SIG-M5 treated with dmso at 0.1 percent for 504 hours (cell line): ENCODE measurements around the gene SNAP47.

Experiments used
- DNase-seq: peaks from one replicate; lab custom pipeline; 2025; ENCODE audit not compliant: unreplicated experiment; lab: John Stamatoyannopoulos, UW

SNAP47 gene

DNA sequence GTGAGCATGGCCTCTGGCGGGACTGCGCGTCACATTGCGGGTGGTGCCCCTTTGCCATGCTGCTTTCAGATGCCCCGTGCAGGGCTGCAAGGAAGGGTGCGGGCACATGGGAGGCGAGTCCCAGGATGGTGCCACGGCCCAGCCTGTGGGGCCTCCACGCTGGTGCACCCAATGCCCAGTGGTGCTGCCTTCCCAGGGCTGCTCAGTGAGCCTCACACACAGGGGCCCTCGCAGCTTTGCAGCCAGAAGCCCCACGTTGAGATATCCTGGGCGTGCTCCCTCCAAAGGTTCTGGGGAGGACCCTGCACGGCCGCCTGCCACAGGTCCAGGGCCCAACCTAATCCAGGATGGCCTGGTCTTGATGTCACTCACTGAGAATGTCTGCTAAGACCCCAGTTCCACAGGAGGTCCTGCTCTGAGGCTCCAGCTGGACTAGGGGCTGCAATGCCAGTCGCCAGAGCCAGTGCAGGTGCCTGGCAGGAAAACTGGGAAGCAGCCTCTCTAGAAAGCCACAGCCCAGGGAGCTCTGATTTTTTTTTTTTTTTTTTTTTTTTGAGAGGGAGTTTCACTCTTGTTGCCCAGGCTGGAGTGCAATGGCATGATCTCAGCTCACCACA is 46.2 kb downstream of the SNAP47 start:
- DNase-seq: no peak

DNA sequence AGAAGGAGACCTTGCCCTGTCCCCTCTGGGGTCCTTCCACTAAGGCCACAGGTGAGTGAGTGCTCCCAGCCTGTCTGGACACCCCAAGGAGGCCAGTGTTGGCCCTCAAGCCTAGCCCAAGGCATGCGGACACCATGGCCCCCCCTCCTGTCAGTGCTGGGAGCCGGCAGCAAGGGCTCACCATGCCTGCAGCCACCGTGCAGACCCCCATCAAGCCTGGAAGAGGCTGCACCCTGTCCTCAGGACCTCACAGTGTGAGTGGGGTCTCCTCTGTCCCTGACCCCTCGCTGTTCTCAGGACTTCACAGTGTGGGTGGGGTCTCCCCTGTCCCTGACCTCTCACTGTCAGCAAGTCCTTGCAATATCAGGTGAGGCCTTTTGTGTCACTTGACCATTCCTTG is 47.0 kb downstream of the SNAP47 start:
- no peak for DNase-seq

DNA sequence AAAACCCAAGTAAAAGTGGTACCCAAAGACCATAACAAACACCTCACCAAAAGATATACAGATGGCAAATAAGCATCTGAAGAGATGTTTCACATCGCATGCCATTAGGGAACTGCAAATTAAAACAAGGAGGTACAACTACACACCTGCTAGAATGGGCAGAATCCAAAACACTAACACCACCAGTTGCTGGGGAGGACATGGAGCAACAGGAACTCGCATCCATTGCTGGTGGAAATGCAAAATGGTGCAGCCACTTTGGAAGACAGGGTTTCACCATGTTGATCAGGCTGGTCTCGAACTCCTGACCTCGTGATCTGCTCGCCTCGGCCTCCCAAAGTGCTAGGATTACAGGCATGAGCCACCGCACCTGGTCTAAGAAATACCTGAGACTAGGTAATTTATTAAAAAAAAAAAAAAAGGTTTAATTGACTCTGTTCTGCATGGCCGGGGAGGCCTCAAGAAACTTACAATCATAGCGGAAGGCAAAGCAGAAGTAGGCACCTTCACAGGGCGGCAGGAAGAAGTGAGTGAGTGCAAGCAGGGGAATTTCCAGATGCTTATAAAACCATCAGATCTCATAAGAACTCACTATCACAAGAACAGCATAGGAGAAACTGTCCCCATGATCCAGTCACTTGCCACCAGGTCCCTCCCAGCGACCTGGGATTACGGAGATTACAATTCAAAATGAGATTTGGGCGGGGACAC is 50.0 kb downstream of the SNAP47 start:
- no peak for DNase-seq

DNA sequence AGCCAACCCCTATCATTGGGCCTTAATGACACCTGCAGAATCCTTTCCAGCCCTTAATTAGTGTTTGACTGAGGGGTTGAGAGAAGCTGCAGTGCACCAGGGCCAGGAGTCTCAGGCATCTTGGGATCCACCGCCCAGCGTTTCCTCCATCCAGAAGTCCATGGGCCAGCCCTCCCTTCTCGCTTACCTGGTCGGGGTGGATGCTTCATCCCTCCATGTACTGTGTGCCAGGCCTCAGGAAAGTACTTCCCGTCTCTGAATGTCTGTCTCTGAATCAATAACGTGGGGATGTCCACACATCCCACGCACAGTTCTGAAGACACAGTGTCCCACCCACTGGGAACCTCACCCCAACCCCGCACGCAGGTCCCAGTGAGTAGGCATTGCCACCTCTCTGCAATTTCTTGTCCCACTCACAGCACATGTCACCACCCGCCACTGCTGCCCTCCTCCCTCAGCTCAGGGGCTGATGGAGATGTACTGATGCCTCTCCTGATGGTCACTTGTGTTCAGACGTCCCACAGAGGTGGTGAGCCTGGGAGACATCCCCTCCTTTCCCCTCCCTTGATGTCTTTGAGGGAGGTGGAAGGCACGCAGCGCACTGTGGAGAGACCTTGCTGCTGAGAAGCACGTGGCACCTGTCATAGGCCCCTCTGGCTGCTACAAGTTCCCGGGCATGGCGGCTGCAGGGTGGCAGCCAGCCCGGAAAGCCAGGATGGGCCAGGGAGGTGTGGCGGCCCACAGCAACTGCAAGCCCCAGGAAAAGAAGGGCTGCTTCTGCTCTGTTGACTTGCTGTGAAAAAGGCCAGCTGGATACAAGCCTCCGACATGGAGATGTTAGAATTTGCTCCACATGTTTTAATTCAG is 50.8 kb downstream of the SNAP47 start:
- DNase-seq: no peak

DNA sequence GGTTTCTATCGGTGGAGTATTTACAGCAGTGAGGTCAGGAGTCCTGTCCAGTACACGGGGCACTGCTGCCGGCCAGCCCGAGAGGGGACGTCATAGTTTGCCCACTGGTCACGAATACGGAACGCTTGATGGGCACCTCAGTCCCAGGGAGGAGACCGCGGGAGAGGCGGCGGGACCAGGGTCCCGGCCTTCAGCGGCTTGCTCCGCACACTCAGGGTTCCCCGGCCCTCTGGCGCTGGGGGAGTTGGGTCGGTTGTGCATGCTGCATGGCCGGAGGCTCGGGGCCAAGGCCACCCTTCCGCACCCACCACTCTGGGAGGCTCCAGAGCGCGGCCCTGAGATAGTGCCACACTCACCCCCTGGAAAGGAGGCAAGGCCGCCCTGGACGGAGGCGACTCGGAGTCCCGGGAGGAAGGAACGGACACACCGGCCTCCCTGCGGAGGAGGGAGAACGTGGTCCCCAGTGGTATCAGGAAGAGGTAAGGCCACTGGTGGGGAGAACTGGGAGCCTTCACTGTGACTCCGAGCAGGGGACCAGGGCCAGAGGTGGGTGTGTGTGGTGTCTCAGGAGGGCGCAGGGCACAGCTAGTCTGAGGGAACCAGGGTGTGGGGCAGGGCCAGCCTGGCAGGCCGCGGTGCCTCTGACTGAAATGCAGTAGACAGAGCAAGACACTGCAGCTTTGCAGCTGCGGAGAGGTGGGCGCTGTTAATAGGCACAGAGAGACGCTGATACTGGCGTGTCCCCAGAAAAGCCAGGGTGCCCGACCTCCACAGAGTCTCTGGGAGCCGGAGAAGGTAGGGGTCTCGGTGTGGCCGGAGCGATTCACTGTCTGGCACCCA is 51.7 kb downstream of the SNAP47 start:
- DNase-seq: no peak

DNA sequence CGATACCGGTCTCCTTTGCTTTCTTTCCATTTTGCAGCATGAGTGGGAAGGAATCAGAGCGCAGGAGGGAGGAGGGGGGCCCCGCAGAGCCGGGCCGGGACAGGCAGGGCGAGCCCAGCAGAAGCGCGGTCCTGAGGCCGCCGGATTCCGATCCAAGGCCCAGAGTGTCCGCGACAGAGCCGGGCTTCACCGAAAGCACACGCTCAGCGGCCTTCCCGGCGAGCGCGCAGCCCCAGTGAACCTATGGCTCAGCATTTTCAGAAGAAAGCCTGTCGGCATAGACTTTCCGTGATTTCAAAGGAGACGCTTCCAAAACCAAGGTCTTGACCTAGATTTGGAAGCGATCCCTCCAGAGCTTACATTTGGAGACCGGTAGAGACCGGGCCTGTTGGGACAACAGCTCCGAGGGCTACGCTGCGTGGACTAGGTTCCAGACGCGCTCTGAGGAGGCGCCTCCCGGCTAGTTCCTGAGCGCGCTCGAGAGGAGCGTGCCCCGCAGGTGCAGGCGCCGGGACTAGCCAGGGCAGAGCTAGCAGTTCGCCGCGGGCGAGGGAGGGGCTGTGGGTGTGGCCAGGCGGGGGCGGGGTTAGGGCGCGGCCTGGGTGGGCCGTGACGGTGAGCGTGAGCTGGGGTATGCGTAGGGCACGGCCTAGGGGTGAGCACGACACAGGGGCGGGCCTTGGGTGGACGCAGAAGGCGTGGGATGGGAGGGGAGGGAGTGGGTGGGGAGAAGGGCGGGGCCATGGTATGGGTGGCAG is 52.5 kb downstream of the SNAP47 start:
- DNase-seq: peak; percentile 96

DNA sequence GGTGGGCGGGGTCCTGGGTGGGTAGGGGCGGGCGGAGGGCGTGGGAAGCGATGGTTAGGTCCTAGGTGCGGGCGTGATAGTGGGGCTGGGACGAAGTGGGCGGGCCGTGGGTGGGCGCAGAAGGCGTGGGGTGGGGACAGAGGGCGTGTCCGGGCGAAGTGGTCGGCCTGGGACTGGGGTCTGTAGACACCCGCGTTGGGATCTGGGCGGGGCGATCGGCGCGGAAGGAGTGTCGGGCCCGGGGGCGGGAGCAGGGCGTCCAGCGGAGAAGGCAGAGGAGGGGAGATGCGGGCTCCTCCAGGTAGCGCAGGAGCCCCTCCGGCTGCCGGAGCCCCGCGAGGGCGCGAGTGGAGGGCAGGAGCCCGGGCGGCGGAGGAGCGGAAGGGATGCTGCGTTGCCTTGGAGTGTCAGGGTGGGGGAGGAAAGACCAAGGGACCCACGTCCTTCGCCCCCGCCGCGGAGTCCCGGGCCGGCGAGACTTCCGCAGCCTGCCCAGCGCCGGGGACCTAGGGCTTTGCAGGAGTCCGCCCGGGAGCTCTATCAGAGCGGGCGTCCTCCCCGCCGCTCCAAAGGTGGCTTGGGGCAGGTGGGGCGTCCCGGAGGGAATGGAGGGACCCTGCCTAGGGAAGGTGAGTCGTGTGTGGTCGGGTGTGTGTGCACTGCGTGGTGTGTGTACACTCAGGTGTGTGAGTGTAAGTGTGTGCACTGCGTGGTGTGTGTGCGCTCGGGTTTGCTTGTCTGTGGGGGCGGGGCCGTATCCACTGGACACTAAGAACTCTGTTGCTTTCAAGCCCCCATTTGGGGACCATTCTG is 53.2 kb downstream of the SNAP47 start:
- peak; percentile 72 for DNase-seq

DNA sequence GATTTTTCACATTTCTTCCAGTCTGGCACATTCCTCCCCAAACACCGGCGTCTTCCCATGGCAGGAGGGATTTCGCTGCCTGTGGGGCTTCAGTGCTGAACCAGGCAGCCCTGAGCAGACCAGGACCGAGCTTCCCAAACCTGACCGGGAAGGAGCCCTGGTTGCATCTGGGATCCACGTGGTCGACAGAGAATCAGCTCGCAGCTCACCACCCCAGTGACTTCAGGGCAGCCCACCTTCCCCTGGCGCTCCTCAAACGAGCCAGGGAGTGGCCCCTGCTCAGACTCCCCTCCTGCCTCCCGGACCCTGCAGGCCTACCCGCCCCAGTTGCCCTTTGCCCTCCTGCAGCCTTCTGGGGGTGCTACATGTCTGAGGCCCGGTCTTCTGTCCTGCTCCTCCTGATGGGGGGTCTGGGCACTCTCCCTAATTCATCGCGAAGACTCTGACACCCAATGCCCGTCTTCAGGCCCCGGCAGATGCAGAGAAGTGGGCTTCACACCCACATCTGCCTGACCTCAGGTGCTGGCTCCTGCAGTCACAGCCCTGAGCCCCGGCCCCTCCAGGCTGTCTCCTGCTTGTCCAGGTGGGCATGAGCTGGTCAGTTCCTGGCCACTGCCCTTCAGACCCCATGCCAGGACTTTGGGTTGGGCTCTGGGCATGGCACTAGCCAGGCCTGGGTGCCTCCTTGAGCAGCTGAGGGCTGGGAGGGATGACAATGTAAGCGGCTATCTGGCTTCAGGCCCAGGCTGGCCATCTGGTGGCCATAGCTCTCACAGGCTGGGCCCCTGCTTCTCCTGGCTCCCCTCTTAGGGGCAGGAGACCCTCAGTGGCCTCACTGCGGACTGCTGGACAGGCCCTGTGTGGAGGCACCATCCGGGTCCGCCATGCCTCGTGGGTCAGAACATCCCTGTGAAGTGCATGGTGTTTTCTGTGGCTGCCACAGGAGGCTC is 54.1 kb downstream of the SNAP47 start:
- no peak for DNase-seq

DNA sequence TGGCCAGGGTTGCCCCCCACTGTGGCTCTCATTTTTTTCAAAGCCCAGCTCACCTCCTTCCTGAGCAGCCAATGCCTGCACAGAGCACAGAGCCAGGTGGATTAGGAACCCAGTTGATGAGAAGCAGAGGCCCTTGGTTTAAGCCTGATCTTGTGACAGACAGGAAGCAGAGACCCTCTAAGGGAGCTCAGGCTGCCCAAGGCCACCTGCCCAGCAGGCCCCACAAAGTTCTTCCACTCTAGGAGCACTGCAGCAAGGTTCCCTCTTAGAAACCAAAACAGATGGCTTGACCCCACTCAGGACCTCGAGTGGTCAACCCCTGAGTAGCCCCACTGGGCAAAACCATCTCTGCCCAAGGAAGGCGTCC is 54.8 kb downstream of the SNAP47 start:
- no peak for DNase-seq

DNA sequence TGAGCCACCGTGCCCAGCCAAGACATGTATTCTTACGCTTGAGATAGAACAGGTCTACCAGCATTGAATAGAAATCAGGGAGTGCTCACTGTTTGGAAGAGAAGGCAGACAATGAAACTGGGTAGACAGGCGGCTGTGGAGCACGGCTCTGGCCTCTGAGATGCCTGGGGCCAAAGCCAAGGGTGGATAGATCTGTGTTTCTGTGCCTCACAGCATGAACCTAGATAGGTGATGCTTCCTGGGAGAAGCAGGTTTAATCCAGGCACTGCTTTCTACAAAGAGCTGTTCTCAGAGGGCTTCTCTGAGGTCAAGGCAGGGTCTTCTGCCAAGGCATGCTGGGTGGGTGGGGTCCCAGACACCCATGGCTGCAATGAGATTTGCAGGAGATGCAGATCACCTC is 55.6 kb downstream of the SNAP47 start:
- DNase-seq: no peak

DNA sequence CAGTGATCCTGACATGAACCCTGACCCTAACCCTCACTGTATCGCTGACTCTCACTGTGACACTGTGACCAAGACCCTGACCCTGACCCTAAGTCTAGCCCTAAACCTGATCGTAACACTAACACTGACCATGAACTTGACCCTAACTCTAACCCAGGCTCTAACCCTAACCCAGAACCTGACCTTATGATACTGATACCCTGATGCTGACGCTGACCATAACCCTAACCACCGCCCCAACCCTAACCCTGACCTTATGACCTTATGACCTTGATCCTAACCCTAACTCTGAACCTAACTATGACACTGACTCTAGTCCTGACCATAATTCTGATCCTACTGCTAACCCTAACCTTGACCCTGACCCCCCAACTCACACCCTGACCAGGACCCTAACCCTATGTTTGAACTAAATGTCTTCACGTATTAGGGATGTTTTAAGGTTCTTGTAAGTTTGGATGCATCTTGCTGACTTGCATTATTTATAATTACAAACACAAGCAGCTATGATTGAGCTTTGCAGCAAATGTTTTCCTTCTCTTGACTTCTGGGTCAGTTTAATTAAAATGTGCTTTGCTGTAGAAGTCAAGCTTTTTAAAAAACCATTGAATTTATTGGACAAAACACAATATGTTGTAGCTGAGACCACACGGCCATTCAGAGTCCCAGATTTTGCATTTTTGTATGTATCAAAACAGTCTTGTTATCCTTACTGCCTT is 56.3 kb downstream of the SNAP47 start:
- no peak for DNase-seq

DNA sequence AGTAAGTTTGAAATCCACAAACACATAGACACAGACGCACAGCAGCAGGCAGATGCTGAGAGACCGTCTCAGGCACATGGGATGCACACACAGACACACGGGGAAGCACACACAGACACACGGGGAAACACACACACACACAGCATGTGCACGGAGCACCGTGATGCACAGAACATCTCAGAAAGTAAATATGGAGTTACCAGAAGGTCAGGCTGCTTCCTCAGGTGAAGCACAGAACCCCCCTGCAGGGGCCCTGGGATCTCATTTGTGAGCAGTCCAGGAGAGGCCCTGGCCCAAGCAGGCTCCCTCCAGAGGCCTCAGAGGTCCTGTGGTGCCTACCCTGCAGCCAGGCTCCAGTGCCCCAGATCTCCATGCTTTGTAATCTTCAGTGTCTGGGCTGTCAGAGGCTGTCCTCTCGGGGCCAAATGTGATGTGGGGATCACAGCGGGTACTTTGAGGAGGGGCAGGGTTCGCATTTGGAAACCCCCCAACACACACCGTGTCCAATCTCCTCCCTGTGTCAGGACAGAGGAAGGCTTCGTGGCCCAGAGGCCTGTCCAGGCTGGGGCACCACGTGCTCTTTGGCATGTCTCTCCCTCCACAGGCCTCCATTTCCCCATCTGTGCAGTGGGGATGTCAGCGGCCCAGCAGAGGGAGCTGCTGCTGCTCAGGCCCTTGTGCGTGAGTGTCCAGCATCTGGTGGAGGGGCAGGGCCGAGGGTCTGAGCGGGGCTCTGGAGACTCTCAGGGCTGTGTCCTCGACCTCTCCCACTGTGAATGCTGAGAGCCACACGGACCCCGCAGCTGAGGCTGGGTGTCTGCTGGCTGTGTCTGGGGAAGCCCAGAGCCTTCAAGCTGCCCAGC is 57.2 kb downstream of the SNAP47 start:
- DNase-seq: no peak

DNA sequence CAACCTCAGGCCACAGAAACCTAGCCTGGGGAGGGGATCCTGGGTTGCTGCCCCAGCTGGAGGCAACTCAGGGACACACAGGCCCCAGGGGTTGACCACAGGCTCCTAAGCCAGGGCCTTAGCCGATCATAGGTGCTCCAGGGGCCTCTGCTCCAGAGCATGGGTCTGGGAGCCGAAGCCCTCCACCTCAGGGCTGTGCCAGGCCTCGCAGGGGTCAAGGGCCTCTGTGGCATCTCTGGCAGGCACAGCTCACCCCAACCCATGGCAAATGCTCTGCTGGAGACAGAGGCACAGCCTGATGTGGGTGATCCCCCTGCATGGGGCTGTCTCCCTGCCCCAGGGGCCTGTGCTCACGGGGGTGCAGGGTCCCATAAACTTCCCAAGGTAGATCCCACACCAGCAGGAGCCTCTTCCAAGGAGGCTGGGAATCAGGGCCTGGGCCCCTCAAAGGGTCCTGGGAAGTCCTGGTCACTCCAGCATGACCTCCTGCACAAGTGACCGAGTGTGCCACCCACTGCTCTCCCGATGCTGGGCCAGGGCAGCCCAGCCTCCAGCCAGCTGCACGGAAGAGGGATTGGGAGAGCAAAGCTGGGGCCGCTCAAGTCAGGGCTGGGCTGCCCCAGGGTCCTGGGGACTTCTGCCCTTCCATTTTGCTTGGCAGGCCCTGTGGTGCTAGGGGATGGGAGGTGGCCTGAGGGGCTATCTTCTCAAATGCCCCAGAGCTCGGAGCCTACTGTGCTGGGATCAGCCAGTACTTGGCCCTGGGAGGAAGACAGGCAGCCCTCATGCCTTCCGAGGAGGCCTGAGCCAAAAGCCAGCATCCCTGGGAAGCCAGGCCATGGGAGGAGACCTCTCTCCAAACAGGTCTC is 58.1 kb downstream of the SNAP47 start:
- no peak for DNase-seq

DNA sequence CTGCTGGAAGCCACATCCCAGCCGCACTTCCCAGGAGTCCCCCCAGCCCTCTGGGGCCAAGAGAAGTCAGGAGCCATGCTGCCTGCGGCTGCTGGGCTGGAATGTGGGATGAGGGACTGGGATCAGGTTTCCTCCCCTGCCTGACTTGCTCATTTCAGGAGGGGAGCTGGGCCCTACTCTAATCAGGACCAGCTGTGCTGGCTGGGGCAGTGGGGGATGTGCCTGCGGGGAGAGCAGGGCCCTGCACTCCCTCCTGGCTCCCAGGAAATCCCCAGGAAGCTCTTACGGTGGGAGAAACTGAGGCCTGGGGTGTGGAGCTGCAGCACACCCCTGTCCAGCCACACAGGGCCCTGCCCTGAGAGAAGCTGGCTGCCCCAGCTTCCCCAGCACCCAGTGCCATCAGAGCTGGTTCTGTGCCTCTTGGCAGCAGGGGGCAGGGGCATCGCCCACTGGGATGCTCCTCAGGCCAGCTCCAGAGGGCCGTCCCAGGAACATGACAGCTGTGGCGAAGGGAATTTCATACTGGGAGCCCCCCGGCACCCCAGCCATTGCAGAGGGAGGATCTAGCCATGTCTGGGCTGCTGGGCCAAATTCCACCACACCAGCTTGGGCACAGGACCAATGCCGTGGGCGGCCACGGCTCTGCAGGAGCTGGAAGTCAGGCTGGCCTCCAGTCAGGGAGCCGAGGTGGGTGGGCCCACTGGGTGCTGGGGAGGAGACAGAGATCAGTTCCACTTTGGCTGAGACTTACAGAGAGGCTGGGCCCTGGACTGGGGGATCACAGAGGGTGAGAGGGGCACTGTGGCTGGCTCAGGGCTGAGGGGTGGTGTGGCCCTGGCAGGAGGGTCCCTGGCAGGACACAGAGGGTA is 58.9 kb downstream of the SNAP47 start:
- DNase-seq: no peak

DNA sequence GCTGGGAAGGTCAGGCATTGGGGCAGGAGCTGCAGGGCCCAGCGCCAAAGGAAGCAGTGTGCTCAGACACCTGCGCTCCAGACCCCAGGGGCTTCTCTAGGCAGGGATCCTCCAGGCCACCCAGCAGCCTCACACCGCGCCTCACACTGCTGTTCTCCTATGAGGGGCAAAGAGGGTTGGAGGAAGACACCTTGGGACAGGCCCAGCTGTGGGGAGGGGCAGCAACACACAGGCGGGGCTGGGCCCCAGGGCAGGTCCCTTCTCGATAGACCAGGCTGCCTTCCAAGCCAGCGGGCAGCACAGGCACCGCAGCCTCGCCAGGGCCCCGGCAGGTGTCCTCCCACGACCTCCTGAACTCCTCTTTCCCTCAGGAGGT is 59.6 kb downstream of the SNAP47 start:
- DNase-seq: no peak
